GM23338 (cell line): Measurements from ENCODE around the gene SERPINE2. TPM values are rescaled to one million over a fixed set of nuclear protein-coding genes. Genes with fewer than 3 reads are reported as not detected.

Source experiments
- ATAC-seq: fragments of 200-7000 bp; cut with Tn5 transposase; 3 replicates; pipeline ENCODE4 v1.9.1; 2020
- DNase-seq: peaks from one replicate; pipeline ENCODE4 v3.0.0-alpha.2; 2015; ENCODE audit warnings: low spot score
- H2AFZ ChIP-seq: fragments of 200-600 bp; sonication (generic); 2 replicates; pipeline ENCODE4 v1.8.0; 2016; ENCODE audit warnings: antibody characterized with exemption, mild to moderate bottlenecking, moderate library complexity
- H3F3A ChIP-seq: fragments of 200-600 bp; sonication (generic); replicated peaks from 2 replicates; pipeline ENCODE4 v1.8.0; 2017; ENCODE audit warnings: antibody characterized with exemption, mixed run types, low read depth
- H3K27ac ChIP-seq: fragments of 200-600 bp; sonication (generic); 2 replicates; pipeline ENCODE4 v1.6.1; 2016; ENCODE audit warnings: low read depth
- H3K27me3 ChIP-seq: fragments of 200-600 bp; sonication (generic); 2 replicates; pipeline ENCODE4 v1.8.0; 2016; ENCODE audit warnings: mild to moderate bottlenecking, mixed run types, moderate library complexity; ENCODE audit not compliant: insufficient read depth
- H3K36me3 ChIP-seq: fragments of 200-600 bp; sonication (generic); 2 replicates; pipeline ENCODE4 v1.8.0; 2016; ENCODE audit warnings: mild to moderate bottlenecking; ENCODE audit not compliant: insufficient read depth
- H3K4me1 ChIP-seq: fragments of 200-600 bp; sonication (generic); 2 replicates; pipeline ENCODE4 v1.8.0; 2016; ENCODE audit warnings: mild to moderate bottlenecking, moderate library complexity; ENCODE audit not compliant: insufficient read depth
- H3K4me2 ChIP-seq: fragments of 200-600 bp; sonication (generic); 2 replicates; pipeline ENCODE4 v1.7.1; 2017; ENCODE audit warnings: mixed run types
- H3K4me3 ChIP-seq: fragments of 200-600 bp; sonication (generic); 2 replicates; pipeline ENCODE4 v1.6.1; 2016; ENCODE audit warnings: mixed run types
- H3K79me2 ChIP-seq: fragments of 200-600 bp; sonication (generic); replicated peaks from 2 replicates; pipeline ENCODE4 v1.8.0; 2017; ENCODE audit warnings: mild to moderate bottlenecking; ENCODE audit not compliant: insufficient read depth
- H3K9me2 ChIP-seq: fragments of 200-600 bp; sonication (generic); 2 replicates; pipeline ENCODE4 v1.8.0; 2017; ENCODE audit not compliant: insufficient read depth
- H4K20me1 ChIP-seq: fragments of 200-600 bp; sonication (generic); replicated peaks from 2 replicates; pipeline ENCODE4 v1.8.0; 2017; ENCODE audit warnings: mild to moderate bottlenecking; ENCODE audit not compliant: insufficient read depth
- H3K27ac Mint-ChIP-seq: 2 replicates; pipeline ENCODE4 v1.8.0; 2020; ENCODE audit warnings: inconsistent platforms, mild to moderate bottlenecking, moderate library complexity, mixed read lengths
- H3K27me3 Mint-ChIP-seq: 3 replicates; pipeline ENCODE4 v1.8.0; 2022; ENCODE audit warnings: low read depth, mild to moderate bottlenecking, moderate library complexity, mixed read lengths, inconsistent platforms; ENCODE audit not compliant: insufficient read depth, poor library complexity
- H3K36me3 Mint-ChIP-seq: 3 replicates; pipeline ENCODE4 v1.8.0; 2021; ENCODE audit warnings: low read depth, mild to moderate bottlenecking, inconsistent platforms, moderate library complexity, mixed read lengths
- H3K4me1 Mint-ChIP-seq: 3 replicates; pipeline ENCODE4 v1.8.0; 2020; ENCODE audit warnings: mild to moderate bottlenecking, inconsistent platforms, mixed read lengths
- H3K4me3 Mint-ChIP-seq: 3 replicates; pipeline ENCODE4 v1.8.0; 2021; ENCODE audit warnings: moderate library complexity, mild to moderate bottlenecking, inconsistent platforms, mixed read lengths
- H3K9me3 Mint-ChIP-seq: 3 replicates; pipeline ENCODE4 v1.8.0; 2020; ENCODE audit warnings: moderate library complexity, mild to moderate bottlenecking, inconsistent platforms, mixed read lengths
- CREB1 ChIP-seq: fragments of 250-450 bp; sonication (Bioruptor Pico); IDR thresholded peaks from 2 replicates; pipeline ENCODE4 v1.5.0; 2020; ENCODE audit warnings: low read depth, mild to moderate bottlenecking, moderate library complexity
- EZH2 ChIP-seq: fragments of 200-600 bp; sonication (generic); IDR thresholded peaks from one replicate; pipeline ENCODE4 v1.8.0; 2017; ENCODE audit warnings: antibody characterized with exemption, mild to moderate bottlenecking, low read depth; ENCODE audit not compliant: unreplicated experiment
- EZH2phosphoT487 ChIP-seq: fragments of 200-600 bp; sonication (generic); IDR thresholded peaks from one replicate; pipeline ENCODE4 v1.8.1; 2018; ENCODE audit warnings: antibody characterized with exemption; ENCODE audit not compliant: unreplicated experiment
- JUNB ChIP-seq: IDR thresholded peaks from one replicate; pipeline ENCODE4 v1.6.1; 2016; ENCODE audit warnings: antibody characterized with exemption; ENCODE audit not compliant: unreplicated experiment
- NANOG ChIP-seq: IDR thresholded peaks from 2 replicates; pipeline ENCODE4 v1.6.1; 2016; ENCODE audit warnings: antibody characterized with exemption, borderline replicate concordance
- POLR2AphosphoS5 ChIP-seq: IDR thresholded peaks from 2 replicates; pipeline ENCODE4 v1.6.1; 2016; ENCODE audit warnings: antibody characterized with exemption, low read depth
- STAT1 ChIP-seq: IDR thresholded peaks from one replicate; pipeline ENCODE4 v1.6.1; 2016; ENCODE audit warnings: antibody characterized with exemption; ENCODE audit not compliant: unreplicated experiment
- ZNF114 ChIP-seq: fragments of 250-450 bp; sonication (Bioruptor Pico); IDR thresholded peaks from 2 replicates; pipeline ENCODE4 v1.5.0; 2020; ENCODE audit warnings: mild to moderate bottlenecking, moderate library complexity
- ZNF331 ChIP-seq: fragments of 250-450 bp; sonication (Bioruptor Pico); IDR thresholded peaks from 2 replicates; pipeline ENCODE4 v1.5.0; 2020; ENCODE audit warnings: low read depth, mild to moderate bottlenecking, moderate library complexity
- polyA plus RNA-seq: library from polyadenylated mRNA; unstranded; fragments of >200 nt; fragmentation: Nextera tagmentation; extraction: Ambion mirVana; gene quantifications from 2 replicates; pipeline ENCODE4 v1.2.1, GENCODE V29; 2016
- total RNA-seq: library from RNA; depleted of rRNA; stranded (reverse); fragments of >200 nt; shearing (Covaris generic); gene quantifications from 2 replicates; pipeline ENCODE4 v1.2.3, GENCODE V29; 2014
- TF ChIP-seq, protein P1 (sequence below): IDR thresholded peaks from 2 replicates; pipeline ENCODE4 v1.6.1; 2016; ENCODE audit warnings: antibody characterized with exemption
- TF ChIP-seq, protein P2 (sequence below): fragments of 250-450 bp; sonication (Bioruptor Pico); IDR thresholded peaks from 2 replicates; pipeline ENCODE4 v1.5.0; 2020; ENCODE audit warnings: mild to moderate bottlenecking, moderate library complexity
- TF ChIP-seq, protein P3 (sequence below): IDR thresholded peaks from one replicate; pipeline ENCODE4 v1.6.1; 2018; ENCODE audit warnings: antibody characterized with exemption; ENCODE audit not compliant: unreplicated experiment
- TF ChIP-seq, protein P4 (sequence below), 2 experiments: fragments of 200-600 bp in 1 of 2; sonication (generic) in 1 of 2; conservative IDR thresholded peaks; 2 replicates each; pipeline versions ENCODE4 v1.5.1 to v1.6.1; 2016 to 2017; ENCODE audit warnings: antibody characterized with exemption in 2 of 2, low read depth in 2 of 2, mild to moderate bottlenecking in 2 of 2, moderate library complexity in 1 of 2

Gene SERPINE2
- total and polyA plus RNA-seq, 2 experiments from 2014 or later, result 38.6 to 44.2 TPM

DNA sequence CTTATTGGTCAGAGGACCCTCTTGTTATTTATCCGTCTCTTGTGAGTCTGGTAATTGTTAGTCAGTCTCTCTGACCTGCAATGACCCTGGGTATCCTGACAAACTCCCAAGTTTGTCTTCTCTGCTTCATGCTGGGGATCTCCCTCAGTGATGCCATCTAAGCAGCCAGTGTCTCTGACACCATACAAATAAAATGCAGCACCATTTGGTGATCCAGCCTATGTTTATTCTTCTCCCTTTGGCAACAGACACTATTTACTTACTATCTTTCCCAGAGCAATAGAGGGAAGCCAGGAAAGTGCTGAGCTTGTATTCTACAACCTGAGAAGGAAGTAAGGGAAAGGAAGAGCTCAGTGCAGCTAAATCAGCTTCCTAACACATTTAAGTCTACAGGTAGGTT is 15.9 kb downstream of the SERPINE2 start:
- TF ChIP-seq STAT1 (no peak), EZH2 (no peak), EZH2phosphoT487 (no peak), JUNB (no peak), ZNF331 (CRISPR knock-in tag) (no peak), POLR2AphosphoS5 (no peak), NANOG (no peak), CREB1 (CRISPR knock-in tag) (no peak), ZNF114 (CRISPR knock-in tag) (no peak)
- TF ChIP-seq, protein P1, sequence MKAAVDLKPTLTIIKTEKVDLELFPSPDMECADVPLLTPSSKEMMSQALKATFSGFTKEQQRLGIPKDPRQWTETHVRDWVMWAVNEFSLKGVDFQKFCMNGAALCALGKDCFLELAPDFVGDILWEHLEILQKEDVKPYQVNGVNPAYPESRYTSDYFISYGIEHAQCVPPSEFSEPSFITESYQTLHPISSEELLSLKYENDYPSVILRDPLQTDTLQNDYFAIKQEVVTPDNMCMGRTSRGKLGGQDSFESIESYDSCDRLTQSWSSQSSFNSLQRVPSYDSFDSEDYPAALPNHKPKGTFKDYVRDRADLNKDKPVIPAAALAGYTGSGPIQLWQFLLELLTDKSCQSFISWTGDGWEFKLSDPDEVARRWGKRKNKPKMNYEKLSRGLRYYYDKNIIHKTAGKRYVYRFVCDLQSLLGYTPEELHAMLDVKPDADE, result no peak
- TF ChIP-seq, protein P2, sequence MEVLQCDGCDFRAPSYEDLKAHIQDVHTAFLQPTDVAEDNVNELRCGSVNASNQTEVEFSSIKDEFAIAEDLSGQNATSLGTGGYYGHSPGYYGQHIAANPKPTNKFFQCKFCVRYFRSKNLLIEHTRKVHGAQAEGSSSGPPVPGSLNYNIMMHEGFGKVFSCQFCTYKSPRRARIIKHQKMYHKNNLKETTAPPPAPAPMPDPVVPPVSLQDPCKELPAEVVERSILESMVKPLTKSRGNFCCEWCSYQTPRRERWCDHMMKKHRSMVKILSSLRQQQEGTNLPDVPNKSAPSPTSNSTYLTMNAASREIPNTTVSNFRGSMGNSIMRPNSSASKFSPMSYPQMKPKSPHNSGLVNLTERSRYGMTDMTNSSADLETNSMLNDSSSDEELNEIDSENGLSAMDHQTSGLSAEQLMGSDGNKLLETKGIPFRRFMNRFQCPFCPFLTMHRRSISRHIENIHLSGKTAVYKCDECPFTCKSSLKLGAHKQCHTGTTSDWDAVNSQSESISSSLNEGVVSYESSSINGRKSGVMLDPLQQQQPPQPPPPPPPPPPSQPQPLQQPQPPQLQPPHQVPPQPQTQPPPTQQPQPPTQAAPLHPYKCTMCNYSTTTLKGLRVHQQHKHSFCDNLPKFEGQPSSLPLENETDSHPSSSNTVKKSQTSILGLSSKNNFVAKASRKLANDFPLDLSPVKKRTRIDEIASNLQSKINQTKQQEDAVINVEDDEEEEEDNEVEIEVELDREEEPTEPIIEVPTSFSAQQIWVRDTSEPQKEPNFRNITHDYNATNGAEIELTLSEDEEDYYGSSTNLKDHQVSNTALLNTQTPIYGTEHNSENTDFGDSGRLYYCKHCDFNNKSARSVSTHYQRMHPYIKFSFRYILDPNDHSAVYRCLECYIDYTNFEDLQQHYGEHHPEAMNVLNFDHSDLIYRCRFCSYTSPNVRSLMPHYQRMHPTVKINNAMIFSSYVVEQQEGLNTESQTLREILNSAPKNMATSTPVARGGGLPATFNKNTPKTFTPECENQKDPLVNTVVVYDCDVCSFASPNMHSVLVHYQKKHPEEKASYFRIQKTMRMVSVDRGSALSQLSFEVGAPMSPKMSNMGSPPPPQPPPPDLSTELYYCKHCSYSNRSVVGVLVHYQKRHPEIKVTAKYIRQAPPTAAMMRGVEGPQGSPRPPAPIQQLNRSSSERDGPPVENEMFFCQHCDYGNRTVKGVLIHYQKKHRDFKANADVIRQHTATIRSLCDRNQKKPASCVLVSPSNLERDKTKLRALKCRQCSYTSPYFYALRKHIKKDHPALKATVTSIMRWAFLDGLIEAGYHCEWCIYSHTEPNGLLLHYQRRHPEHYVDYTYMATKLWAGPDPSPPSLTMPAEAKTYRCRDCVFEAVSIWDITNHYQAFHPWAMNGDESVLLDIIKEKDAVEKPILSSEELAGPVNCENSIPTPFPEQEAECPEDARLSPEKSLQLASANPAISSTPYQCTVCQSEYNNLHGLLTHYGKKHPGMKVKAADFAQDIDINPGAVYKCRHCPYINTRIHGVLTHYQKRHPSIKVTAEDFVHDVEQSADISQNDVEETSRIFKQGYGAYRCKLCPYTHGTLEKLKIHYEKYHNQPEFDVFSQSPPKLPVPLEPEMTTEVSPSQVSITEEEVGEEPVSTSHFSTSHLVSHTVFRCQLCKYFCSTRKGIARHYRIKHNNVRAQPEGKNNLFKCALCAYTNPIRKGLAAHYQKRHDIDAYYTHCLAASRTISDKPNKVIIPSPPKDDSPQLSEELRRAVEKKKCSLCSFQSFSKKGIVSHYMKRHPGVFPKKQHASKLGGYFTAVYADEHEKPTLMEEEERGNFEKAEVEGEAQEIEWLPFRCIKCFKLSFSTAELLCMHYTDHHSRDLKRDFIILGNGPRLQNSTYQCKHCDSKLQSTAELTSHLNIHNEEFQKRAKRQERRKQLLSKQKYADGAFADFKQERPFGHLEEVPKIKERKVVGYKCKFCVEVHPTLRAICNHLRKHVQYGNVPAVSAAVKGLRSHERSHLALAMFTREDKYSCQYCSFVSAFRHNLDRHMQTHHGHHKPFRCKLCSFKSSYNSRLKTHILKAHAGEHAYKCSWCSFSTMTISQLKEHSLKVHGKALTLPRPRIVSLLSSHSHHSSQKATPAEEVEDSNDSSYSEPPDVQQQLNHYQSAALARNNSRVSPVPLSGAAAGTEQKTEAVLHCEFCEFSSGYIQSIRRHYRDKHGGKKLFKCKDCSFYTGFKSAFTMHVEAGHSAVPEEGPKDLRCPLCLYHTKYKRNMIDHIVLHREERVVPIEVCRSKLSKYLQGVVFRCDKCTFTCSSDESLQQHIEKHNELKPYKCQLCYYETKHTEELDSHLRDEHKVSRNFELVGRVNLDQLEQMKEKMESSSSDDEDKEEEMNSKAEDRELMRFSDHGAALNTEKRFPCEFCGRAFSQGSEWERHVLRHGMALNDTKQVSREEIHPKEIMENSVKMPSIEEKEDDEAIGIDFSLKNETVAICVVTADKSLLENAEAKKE (CRISPR knock-in tag), result no peak
- TF ChIP-seq, protein P3, sequence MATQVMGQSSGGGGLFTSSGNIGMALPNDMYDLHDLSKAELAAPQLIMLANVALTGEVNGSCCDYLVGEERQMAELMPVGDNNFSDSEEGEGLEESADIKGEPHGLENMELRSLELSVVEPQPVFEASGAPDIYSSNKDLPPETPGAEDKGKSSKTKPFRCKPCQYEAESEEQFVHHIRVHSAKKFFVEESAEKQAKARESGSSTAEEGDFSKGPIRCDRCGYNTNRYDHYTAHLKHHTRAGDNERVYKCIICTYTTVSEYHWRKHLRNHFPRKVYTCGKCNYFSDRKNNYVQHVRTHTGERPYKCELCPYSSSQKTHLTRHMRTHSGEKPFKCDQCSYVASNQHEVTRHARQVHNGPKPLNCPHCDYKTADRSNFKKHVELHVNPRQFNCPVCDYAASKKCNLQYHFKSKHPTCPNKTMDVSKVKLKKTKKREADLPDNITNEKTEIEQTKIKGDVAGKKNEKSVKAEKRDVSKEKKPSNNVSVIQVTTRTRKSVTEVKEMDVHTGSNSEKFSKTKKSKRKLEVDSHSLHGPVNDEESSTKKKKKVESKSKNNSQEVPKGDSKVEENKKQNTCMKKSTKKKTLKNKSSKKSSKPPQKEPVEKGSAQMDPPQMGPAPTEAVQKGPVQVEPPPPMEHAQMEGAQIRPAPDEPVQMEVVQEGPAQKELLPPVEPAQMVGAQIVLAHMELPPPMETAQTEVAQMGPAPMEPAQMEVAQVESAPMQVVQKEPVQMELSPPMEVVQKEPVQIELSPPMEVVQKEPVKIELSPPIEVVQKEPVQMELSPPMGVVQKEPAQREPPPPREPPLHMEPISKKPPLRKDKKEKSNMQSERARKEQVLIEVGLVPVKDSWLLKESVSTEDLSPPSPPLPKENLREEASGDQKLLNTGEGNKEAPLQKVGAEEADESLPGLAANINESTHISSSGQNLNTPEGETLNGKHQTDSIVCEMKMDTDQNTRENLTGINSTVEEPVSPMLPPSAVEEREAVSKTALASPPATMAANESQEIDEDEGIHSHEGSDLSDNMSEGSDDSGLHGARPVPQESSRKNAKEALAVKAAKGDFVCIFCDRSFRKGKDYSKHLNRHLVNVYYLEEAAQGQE, result no peak
- TF ChIP-seq, protein P4, sequence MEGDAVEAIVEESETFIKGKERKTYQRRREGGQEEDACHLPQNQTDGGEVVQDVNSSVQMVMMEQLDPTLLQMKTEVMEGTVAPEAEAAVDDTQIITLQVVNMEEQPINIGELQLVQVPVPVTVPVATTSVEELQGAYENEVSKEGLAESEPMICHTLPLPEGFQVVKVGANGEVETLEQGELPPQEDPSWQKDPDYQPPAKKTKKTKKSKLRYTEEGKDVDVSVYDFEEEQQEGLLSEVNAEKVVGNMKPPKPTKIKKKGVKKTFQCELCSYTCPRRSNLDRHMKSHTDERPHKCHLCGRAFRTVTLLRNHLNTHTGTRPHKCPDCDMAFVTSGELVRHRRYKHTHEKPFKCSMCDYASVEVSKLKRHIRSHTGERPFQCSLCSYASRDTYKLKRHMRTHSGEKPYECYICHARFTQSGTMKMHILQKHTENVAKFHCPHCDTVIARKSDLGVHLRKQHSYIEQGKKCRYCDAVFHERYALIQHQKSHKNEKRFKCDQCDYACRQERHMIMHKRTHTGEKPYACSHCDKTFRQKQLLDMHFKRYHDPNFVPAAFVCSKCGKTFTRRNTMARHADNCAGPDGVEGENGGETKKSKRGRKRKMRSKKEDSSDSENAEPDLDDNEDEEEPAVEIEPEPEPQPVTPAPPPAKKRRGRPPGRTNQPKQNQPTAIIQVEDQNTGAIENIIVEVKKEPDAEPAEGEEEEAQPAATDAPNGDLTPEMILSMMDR (conservative IDR thresholded peaks at IDR 0.05; ENCODE audit: low read depth in 2 of 2), result no peak
- Histone ChIP-seq H3K9me2 (0 out of 2 replicates have a peak, but pooled peaks cover 4% of the 10 kb centered on the region), H3K27ac (no peak overlapping the region), H2AFZ (no peak overlapping the region), H3K4me1 (peaks cover 40% of the 10 kb centered on the region), H3K4me2 (no peak overlapping the region), H3F3A (no peaks in the 10 kb centered on the region), H4K20me1 (peaks cover 2% of the 10 kb centered on the region; the same call in 1 of the 2 replicates), H3K4me3 (no peak overlapping the region), H3K36me3 (no peaks in the 10 kb centered on the region), H3K27me3 (peaks cover 5% of the 10 kb centered on the region; the same call in 1 of the 2 replicates), H3K79me2 (peaks cover 40% of the 10 kb centered on the region)
- no peaks in the 10 kb centered on the region; the same call in 2 of the 3 replicates for H3K36me3 Mint-ChIP-seq
- DNase-seq (no peak), ATAC-seq (no peak)
- H3K27me3 Mint-ChIP-seq, result peaks cover 5% of the 10 kb centered on the region
- no peaks in the 10 kb centered on the region for H3K9me3 Mint-ChIP-seq
- H3K4me3 Mint-ChIP-seq, result no peak overlapping the region
- H3K4me1 Mint-ChIP-seq, result peaks cover 42% of the 10 kb centered on the region
- no peak overlapping the region for H3K27ac Mint-ChIP-seq
